SK-N-MC (cell line): ENCODE measurements around the gene METTL15.
"Not testable (repeated sequence)": the region's sequence is repeated elsewhere in the genome, so short reads cannot be mapped to it uniquely, and the experiment has no call there.

Experiments
- DNase-seq: peaks from one replicate; pipeline ENCODE4 v3.0.0-alpha.2; 2011; ENCODE audit warnings: low read depth, low spot score
- H3K27ac ChIP-seq: fragments of 200-600 bp; sonication (generic); 2 replicates; pipeline ENCODE4 v1.5.1; 2016; ENCODE audit warnings: mixed run types
- H3K36me3 ChIP-seq: fragments of 200-600 bp; sonication (generic); 2 replicates; pipeline ENCODE4 v1.6.1; 2017; ENCODE audit warnings: antibody characterized with exemption, low read length, mixed read lengths; ENCODE audit not compliant: insufficient read depth
- H3K4me3 ChIP-seq: fragments of 200-600 bp; sonication (generic); 2 replicates; pipeline ENCODE4 v1.5.1; 2016
- H3K9ac ChIP-seq: fragments of 200-600 bp; sonication (generic); 2 replicates; pipeline ENCODE4 v1.8.0; 2017; ENCODE audit warnings: mixed run types, mixed read lengths; ENCODE audit not compliant: insufficient read length
- H3K9me3 ChIP-seq: fragments of 200-600 bp; sonication (generic); 2 replicates; pipeline ENCODE4 v1.6.1; 2017; ENCODE audit warnings: low read depth, mild to moderate bottlenecking, antibody characterized with exemption, low read length, moderate library complexity, mixed read lengths
- EZH2 ChIP-seq: fragments of 200-600 bp; sonication (generic); IDR thresholded peaks from one replicate; pipeline ENCODE4 v1.6.1; 2017; ENCODE audit warnings: antibody characterized with exemption
- FOXP2 ChIP-seq: optimal IDR thresholded peaks from 2 replicates; pipeline ENCODE3; 2011; ENCODE audit warnings: mild to moderate bottlenecking, moderate library complexity; ENCODE audit not compliant: insufficient read depth; ENCODE audit errors: extremely low read length, control extremely low read depth
- POLR2AphosphoS5 ChIP-seq: IDR thresholded peaks from 2 replicates; pipeline ENCODE4 v1.6.1; 2012; ENCODE audit warnings: mild to moderate bottlenecking, low read depth, low read length, borderline replicate concordance

METTL15 gene

GRCh38 chr11:28259177-28259843 lies 151.1 kb downstream of the METTL15 start:
- no peaks in the 10 kb centered on the region for H3K36me3 ChIP-seq
- DNase-seq, result no peak
- H3K9me3 ChIP-seq, result no peaks in the 10 kb centered on the region
- no peak overlapping the region for H3K27ac ChIP-seq
- H3K9ac ChIP-seq, result no peak overlapping the region
- no peak overlapping the region for H3K4me3 ChIP-seq
- TF ChIP-seq POLR2AphosphoS5 (no peak), FOXP2 (no peak), EZH2 (no peak)

DNA sequence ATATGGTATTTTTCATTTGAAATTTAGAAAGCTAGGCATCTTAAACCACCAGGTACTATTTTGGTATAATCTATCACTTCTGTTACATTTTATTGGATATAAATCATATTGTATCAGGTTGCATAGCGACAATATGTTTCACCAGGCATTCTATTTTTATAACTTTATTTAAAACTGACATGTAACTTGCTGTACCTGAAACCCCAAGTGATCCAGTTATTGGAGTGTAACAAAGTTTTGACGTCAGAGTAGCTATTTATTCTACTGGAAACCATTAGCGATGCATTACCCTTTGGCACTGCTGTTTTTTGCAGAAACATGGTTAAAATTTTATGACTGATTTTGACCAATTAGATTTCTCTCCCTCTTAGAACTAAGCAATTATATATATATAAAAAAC lies 160.7 kb downstream of the METTL15 start:
- no peak for DNase-seq
- Histone ChIP-seq H3K4me3 (no peak overlapping the region), H3K9me3 (no peaks in the 10 kb centered on the region), H3K27ac (no peak overlapping the region), H3K36me3 (no peaks in the 10 kb centered on the region), H3K9ac (no peak overlapping the region)
- TF ChIP-seq EZH2 (no peak), FOXP2 (no peak), POLR2AphosphoS5 (no peak)

DNA sequence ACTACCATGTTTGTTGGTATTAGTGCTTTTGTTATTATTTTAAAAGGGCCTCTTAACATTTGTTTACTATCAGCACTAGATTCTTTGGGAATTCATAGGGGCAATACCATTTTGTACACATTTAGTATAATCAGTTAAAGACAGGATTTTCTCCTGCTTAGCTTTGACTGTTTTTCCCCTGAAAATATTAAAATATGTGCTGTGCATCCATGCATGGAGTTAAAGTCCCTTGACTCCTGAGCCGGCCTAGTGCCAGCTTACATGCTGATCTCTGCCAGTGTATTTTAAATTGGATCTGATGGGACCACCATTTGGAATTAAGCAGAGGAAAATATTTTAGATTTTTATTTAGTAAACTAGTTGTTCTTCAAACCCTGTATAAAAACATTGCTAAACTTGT lies 161.4 kb downstream of the METTL15 start:
- Histone ChIP-seq H3K4me3 (no peak overlapping the region), H3K9ac (no peak overlapping the region), H3K27ac (no peak overlapping the region), H3K9me3 (no peaks in the 10 kb centered on the region), H3K36me3 (no peaks in the 10 kb centered on the region)
- no peak for TF ChIP-seq FOXP2
- no peak for TF ChIP-seq EZH2
- TF ChIP-seq POLR2AphosphoS5, result no peak
- no peak for DNase-seq

GRCh38 chr11:28272247-28272646 lies 164.1 kb downstream of the METTL15 start:
- not testable (repeated sequence) for H3K9me3 ChIP-seq, H3K36me3 ChIP-seq, H3K4me3 ChIP-seq, DNase-seq, H3K27ac ChIP-seq, H3K9ac ChIP-seq

GRCh38 chr11:28274216-28274615 lies 166.0 kb downstream of the METTL15 start:
- no peak for DNase-seq
- no peak overlapping the region for H3K4me3 ChIP-seq
- no peak overlapping the region for H3K27ac ChIP-seq
- H3K9me3 ChIP-seq, result no peaks in the 10 kb centered on the region
- H3K36me3 ChIP-seq, result no peaks in the 10 kb centered on the region
- TF ChIP-seq EZH2 (no peak), FOXP2 (no peak)
- no peak overlapping the region for H3K9ac ChIP-seq

DNA sequence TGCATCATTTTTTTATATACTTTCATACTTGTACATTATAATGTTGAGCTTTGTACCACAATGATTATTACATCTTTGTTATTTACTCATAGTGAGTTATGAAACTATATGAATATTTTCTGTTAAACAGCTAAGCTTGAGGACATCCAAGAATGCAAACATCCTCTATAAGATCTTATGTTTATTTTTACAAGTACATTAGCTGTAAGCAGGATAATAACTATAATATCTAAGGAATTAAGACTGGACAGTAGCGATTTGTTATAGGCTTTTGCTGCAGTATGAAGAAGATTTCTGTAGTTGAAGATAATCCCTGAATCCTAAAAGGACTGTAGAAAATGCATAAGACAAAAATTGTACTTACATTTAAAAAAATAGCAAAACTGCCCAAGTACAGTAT lies 176.0 kb downstream of the METTL15 start:
- DNase-seq, result no peak
- TF ChIP-seq EZH2 (no peak), FOXP2 (no peak), POLR2AphosphoS5 (no peak)
- H3K27ac ChIP-seq, result no peak overlapping the region
- H3K9me3 ChIP-seq, result no peaks in the 10 kb centered on the region
- H3K9ac ChIP-seq, result no peak overlapping the region
- no peak overlapping the region for H3K4me3 ChIP-seq
- H3K36me3 ChIP-seq, result no peaks in the 10 kb centered on the region

DNA sequence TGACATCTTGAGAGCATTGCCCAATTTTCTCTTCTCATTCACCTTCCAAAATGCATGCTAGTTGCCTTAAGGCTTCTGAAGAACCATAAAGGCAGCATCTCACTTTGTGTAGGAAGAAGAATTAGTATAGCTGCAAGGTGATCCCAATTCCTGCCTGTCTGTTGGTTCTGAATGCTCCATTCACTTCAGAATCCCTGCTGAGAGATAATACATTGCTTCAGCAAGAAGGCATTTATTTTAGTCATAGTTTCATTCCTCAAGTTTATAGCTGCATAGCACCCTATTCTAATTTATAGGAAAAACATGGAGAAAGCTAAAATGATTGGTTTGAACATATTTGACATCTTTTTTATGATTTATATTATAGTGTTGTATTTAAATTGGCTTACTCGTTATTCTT lies 181.3 kb downstream of the METTL15 start:
- no peak overlapping the region for H3K27ac ChIP-seq
- H3K36me3 ChIP-seq, result 0 out of 2 replicates have a peak, but pooled peaks cover 3% of the 10 kb centered on the region
- TF ChIP-seq FOXP2 (no peak), POLR2AphosphoS5 (no peak), EZH2 (no peak)
- no peak for DNase-seq
- H3K9ac ChIP-seq, result no peak overlapping the region
- H3K4me3 ChIP-seq, result no peak overlapping the region
- H3K9me3 ChIP-seq, result no peaks in the 10 kb centered on the region

DNA sequence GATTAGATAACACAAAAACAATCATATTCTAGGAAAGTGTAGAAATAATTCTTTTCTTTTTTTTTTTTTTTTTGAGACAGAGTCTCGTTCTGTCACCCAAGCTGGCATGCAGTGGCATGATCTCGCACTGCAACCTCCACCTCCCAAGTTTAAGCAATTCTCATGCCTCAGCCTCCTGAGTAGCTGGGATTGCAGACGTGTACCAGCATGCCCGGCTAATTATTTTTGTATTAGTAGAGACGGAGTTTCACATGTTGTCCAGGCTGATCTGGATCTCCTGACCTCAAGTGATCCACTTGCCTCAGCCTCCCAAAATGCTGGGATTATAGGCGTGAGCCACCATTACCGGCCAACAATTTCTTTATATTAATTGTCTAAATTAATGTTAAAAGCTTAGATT lies 182.8 kb downstream of the METTL15 start:
- not testable (repeated sequence) for H3K4me3 ChIP-seq, H3K36me3 ChIP-seq, DNase-seq, H3K9ac ChIP-seq, H3K9me3 ChIP-seq, H3K27ac ChIP-seq

DNA sequence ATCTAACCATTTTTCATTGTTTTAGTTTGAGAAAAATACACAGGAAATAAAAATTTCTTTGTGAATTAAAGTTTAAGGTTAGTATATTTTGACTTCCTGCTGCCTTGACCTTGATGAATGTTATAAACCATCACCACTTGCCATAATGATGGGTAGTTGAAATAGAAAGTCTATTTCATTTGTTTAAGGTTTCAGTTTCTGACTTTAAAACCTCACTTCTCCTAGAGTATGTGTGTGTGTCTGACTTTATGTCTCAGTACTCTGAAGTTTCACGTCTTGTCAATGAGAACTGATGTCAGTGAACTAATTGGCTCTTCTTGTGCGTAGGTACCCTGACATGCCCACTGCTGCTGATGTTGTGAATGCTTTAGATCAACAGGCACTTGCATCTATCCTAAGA lies 188.2 kb downstream of the METTL15 start:
- Histone ChIP-seq H3K27ac (no peak overlapping the region), H3K4me3 (no peak overlapping the region), H3K9ac (no peak overlapping the region), H3K36me3 (peaks cover 7% of the 10 kb centered on the region; the same call in 1 of the 2 replicates), H3K9me3 (no peaks in the 10 kb centered on the region)
- no peak for DNase-seq
- TF ChIP-seq FOXP2 (no peak), EZH2 (no peak), POLR2AphosphoS5 (no peak)

DNA sequence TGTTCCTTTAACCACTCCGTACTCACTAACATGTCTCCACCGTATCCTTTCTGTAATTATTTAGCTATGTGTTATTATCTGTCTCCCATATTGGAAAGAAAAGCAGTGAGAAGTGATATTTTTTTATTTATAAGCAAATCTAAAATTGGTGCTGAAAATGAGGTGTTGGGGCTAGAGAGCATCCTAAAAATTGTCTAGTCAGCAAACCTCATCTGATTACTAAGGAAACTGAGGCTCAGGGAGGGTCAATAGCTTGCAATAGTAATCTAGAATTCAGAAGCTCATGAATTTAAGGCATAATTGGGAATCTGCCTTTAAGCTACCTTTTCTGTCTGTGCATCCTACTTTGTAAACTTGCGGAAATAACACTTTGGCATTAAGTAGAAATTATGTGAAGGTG lies 190.0 kb downstream of the METTL15 start:
- TF ChIP-seq FOXP2, result no peak
- no peak for TF ChIP-seq POLR2AphosphoS5
- TF ChIP-seq EZH2, result no peak
- H3K4me3 ChIP-seq, result no peak overlapping the region
- H3K9me3 ChIP-seq, result no peaks in the 10 kb centered on the region
- DNase-seq, result no peak
- peaks cover 7% of the 10 kb centered on the region; the same call in 1 of the 2 replicates for H3K36me3 ChIP-seq
- H3K27ac ChIP-seq, result no peak overlapping the region
- no peak overlapping the region for H3K9ac ChIP-seq
